Endometrium (tissue), 2 donors: ENCODE measurements around the gene RPIA.
"Not testable (repeated sequence)": the region's sequence is repeated elsewhere in the genome, so short reads cannot be mapped to it uniquely, and the experiment has no call there.

Experiments used
- FAIRE-seq: peaks from 2 replicates; lab custom pipeline; 2012; peaks lifted over from hg19 to GRCh38; lab: Jason Lieb, UNC
- donor health status: control.
- donor health status: control.

Gene RPIA

GRCh38 chr2:88789213-88789612 is 97.7 kb downstream of the RPIA start:
- FAIRE-seq: not testable (repeated sequence)

- not testable (repeated sequence) for FAIRE-seq
Measured at GRCh38 chr2:88795932-88796331, 104.5 kb downstream of the RPIA start.

- FAIRE-seq: not testable (repeated sequence)
Measured at GRCh38 chr2:88796523-88796922, 105.0 kb downstream of the RPIA start.

- FAIRE-seq: not testable (repeated sequence)
Measured at GRCh38 chr2:88797164-88797563, 105.7 kb downstream of the RPIA start.
